ENCODE measurements around the gene MON1A. TPM values are rescaled to one million over a fixed set of nuclear protein-coding genes. Genes with fewer than 3 reads are reported as not detected.

MON1A gene
- total and polyA plus RNA-seq, 2 of the 8 experiments (the other 6 are each of a cell fraction or from before 2014, with no cell fraction given) = 10.3 to 14.1 TPM

DNA sequence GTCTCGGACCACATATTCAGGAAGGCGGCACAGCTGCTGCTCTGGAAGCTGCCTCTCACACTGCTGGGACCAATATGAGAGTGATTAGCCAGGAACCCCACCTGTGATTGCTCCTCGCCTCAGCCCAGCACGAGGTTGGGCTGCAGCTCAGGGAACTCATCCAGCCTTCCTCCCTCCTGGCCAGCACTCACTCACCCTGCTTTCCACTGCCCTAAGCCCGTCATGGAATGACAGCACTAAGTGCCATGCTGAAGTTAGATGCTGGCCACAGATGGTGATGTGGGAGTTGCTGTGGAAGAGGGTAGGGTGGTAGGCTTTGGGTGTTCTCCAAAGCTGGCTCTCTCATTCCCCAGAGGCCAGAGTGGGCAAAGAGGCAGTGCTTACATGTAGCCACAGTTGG lies 33.3 kb downstream of the MON1A start:
- Histone ChIP-seq H2BK5ac (ENCODE audit: low read depth, low read length) (no peak overlapping the region), H2BK15ac (ENCODE audit: low read length) (no peak overlapping the region), H4K8ac (ENCODE audit: extremely low read depth, insufficient read depth, low read length) (peak overlapping the region; percentile 87; the same call in 1 of the 2 replicates), H4K20me1 (replicated peaks in 1 of 2; ENCODE audit: control insufficient read depth in 1 of 2, insufficient read depth in 2 of 2, low read length in 2 of 2) (peaks cover 0 to 2% of the 10 kb centered on the region in 2 experiments), H3K9ac (replicated peaks in 1 of 4; ENCODE audit: extremely low read depth in 1 of 4, low read depth in 3 of 4, low read length in 3 of 4) (no peak overlapping the region), H3K79me1 (ENCODE audit: low read depth, low read length) (no peaks in the 10 kb centered on the region), H3K23me2 (ENCODE audit: low read depth, low read length) (no peaks in the 10 kb centered on the region), H4K91ac (replicated peaks; ENCODE audit: insufficient read length, low read length) (no peak overlapping the region), H3K79me2 (ENCODE audit: control insufficient read depth in 1 of 2, insufficient read depth in 2 of 2, low read length in 2 of 2) (no peaks in the 10 kb centered on the region), H3K36me3 (ENCODE audit: control insufficient read depth in 2 of 4, insufficient read depth in 4 of 4, low read length in 3 of 4) (no peaks in the 10 kb centered on the region), H3K18ac (ENCODE audit: extremely low read depth, low read length) (no peak overlapping the region), H2AFZ (ENCODE audit: low read length) (no peak overlapping the region), H3K27me3 (replicated peaks in 1 of 4; ENCODE audit: control insufficient read depth in 3 of 4, extremely low read depth in 1 of 4, insufficient read depth in 3 of 4, low read length in 3 of 4) (no peaks in the 10 kb centered on the region), H3K4ac (replicated peaks; ENCODE audit: insufficient read length, low read depth, low read length) (no peak overlapping the region), H3K14ac (ENCODE audit: insufficient read length) (no peak overlapping the region), H3K9me3 (ENCODE audit: insufficient read depth in 2 of 2, low read depth in 1 of 2, low read length in 1 of 2) (no peaks in the 10 kb centered on the region), H2AK5ac (ENCODE audit: low read depth, low read length) (no peak overlapping the region), H4K5ac (ENCODE audit: insufficient read length, low read depth, low read length) (no peak overlapping the region), H3K4me3 (ENCODE audit: extremely low read depth in 1 of 4, insufficient read depth in 2 of 4, low read depth in 3 of 4, low read length in 4 of 4) (no peak overlapping the region), H3K4me1 (replicated peaks in 1 of 4; ENCODE audit: control insufficient read depth in 3 of 4, insufficient read depth in 4 of 4, low read length in 3 of 4) (no peaks in the 10 kb centered on the region; a peak in 1 of 7 replicates), H2BK20ac (ENCODE audit: low read length) (no peak overlapping the region), H3K23ac (ENCODE audit: insufficient read length) (no peak overlapping the region), H3K27ac (ENCODE audit: low read depth, low read length) (no peak overlapping the region), H3K4me2 (ENCODE audit: insufficient read depth in 1 of 2, low read depth in 2 of 2, low read length in 2 of 2) (no peak overlapping the region), H3K56ac (replicated peaks; ENCODE audit: insufficient read length, low read depth, low read length) (no peak overlapping the region), H2BK120ac (replicated peaks; ENCODE audit: low read depth, low read length) (no peak overlapping the region), H2BK12ac (ENCODE audit: low read depth, low read length) (no peak overlapping the region; the same call in 1 of the 2 replicates)
- 90% methylated on average over 5 of the region's 5 CpGs; no CpG with 5 or more reads in 1 of the 2 experiments for WGBS, 2 experiments (ENCODE audit: extremely low coverage in 1 of 2, insufficient coverage in 1 of 2, insufficient read length in 1 of 2, insufficient replicate concordance in 2 of 2, low coverage in 1 of 2, low lambda C conversion rate in 2 of 2, missing lambda C conversion rate in 1 of 2)
- ChIA-PET POLR2A (ENCODE audit: partially characterized antibody) (interaction anchor here (0.8 to 1.7 kb wide), 5 partner anchors 7 to 71 kb away, joined by 3 to 6 read pairs (median 3); partner anchors contain the start of gene MST1R), CTCF (ENCODE audit: partially characterized antibody) (interaction anchor here (0.7 to 2.7 kb wide), 7 partner anchors 10 to 94 kb away, joined by 3 to 10 read pairs (median 4); no protein-coding TSS in a partner anchor)
- DNase-seq (ENCODE audit: low read depth in 1 of 2, low spot score in 2 of 2) = no peak
- FAIRE-seq = no peak
- no peak for TF ChIP-seq CHD1 (IDR thresholded peaks at IDR 0.05; ENCODE audit: low read depth, low read length)
- TF ChIP-seq SP4 (IDR thresholded peaks at IDR 0.05; ENCODE audit: low read length) = no peak
- no peak for TF ChIP-seq SIX5 (IDR thresholded peaks at IDR 0.05; ENCODE audit: low read depth, low read length)
- TF ChIP-seq MAFK (IDR thresholded peaks at IDR 0.05; ENCODE audit: low read depth, low read length) = no peak
- TF ChIP-seq, protein P1, sequence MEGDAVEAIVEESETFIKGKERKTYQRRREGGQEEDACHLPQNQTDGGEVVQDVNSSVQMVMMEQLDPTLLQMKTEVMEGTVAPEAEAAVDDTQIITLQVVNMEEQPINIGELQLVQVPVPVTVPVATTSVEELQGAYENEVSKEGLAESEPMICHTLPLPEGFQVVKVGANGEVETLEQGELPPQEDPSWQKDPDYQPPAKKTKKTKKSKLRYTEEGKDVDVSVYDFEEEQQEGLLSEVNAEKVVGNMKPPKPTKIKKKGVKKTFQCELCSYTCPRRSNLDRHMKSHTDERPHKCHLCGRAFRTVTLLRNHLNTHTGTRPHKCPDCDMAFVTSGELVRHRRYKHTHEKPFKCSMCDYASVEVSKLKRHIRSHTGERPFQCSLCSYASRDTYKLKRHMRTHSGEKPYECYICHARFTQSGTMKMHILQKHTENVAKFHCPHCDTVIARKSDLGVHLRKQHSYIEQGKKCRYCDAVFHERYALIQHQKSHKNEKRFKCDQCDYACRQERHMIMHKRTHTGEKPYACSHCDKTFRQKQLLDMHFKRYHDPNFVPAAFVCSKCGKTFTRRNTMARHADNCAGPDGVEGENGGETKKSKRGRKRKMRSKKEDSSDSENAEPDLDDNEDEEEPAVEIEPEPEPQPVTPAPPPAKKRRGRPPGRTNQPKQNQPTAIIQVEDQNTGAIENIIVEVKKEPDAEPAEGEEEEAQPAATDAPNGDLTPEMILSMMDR (IDR thresholded peaks at IDR 0.05; ENCODE audit: control extremely low read depth in 1 of 3, insufficient read depth in 1 of 3, low read depth in 1 of 3, low read length in 3 of 3) = no peak
- TF ChIP-seq RNF2 (IDR thresholded peaks at IDR 0.05; ENCODE audit: borderline replicate concordance, low read depth, low read length, missing control alignments, poor library complexity, severe bottlenecking) = no peak
- no peak for TF ChIP-seq SIN3A (conservative IDR thresholded peaks at IDR 0.05 in 1 of 2, IDR thresholded peaks at IDR 0.05 in 1 of 2; ENCODE audit: low read depth in 1 of 2, low read length in 2 of 2)
- no peak for TF ChIP-seq TEAD4 (IDR thresholded peaks at IDR 0.05; ENCODE audit: low read depth, low read length)
